OCI-LY7 (cell line): ENCODE results near the gene NOL9. TPM values are rescaled to one million over a fixed set of nuclear protein-coding genes. Genes with fewer than 3 reads are reported as not detected.

Experiments used
- BruUV-seq: library from RNA; stranded (reverse); fragments of 400-500 nt; replicated peaks from 2 replicates; lab custom pipeline; 2021; lab: Mats Ljungman, UMichigan
- CTCF ChIA-PET: fragments of 300-600 bp; sonication (Branson Sonifier 250); formaldehyde crosslinking; loops from one replicate; lab custom pipeline; 2022; ENCODE audit warnings: antibody characterized with exemption; ENCODE audit not compliant: unreplicated experiment; lab: Charles Lee
- POLR2A ChIA-PET: fragments of 300-600 bp; sonication (Branson Sonifier 250); formaldehyde crosslinking; loops from one replicate; lab custom pipeline; 2022; ENCODE audit warnings: antibody characterized with exemption; lab: Charles Lee
- DNase-seq: peaks from one replicate; pipeline ENCODE4 v3.0.0-alpha.2; 2015; ENCODE audit warnings: low spot score
- H2AFZ ChIP-seq: fragments of 200-600 bp; sonication (generic), shearing (Covaris generic); 2 replicates; pipeline ENCODE4 v1.6.1; 2014; ENCODE audit warnings: mild to moderate bottlenecking, antibody characterized with exemption, low read length, moderate library complexity
- H3K27ac ChIP-seq: fragments of 200-600 bp; sonication (generic); 2 replicates; pipeline ENCODE4 v1.5.1; 2014; ENCODE audit warnings: mixed run types, low read depth, mild to moderate bottlenecking, moderate library complexity, low read length, inconsistent platforms; ENCODE audit not compliant: poor library complexity, severe bottlenecking
- H3K36me3 ChIP-seq: fragments of 200-600 bp; sonication (generic); 2 replicates; pipeline ENCODE4 v1.6.1; 2014; ENCODE audit warnings: mild to moderate bottlenecking, antibody characterized with exemption, low read length, moderate library complexity, mixed read lengths; ENCODE audit not compliant: insufficient read depth
- H3K4me1 ChIP-seq: fragments of 200-600 bp; sonication (generic); 2 replicates; pipeline ENCODE4 v1.5.1; 2014; ENCODE audit warnings: mild to moderate bottlenecking, low read length; ENCODE audit not compliant: insufficient read depth, poor library complexity, severe bottlenecking
- H3K4me2 ChIP-seq: fragments of 200-600 bp; sonication (generic); 2 replicates; pipeline ENCODE4 v1.6.1; 2014; ENCODE audit warnings: mild to moderate bottlenecking, low read length
- H3K4me3 ChIP-seq: fragments of 200-600 bp; sonication (generic); 2 replicates; pipeline ENCODE4 v1.5.1; 2014; ENCODE audit warnings: mild to moderate bottlenecking, low read depth, low read length; ENCODE audit not compliant: poor library complexity, severe bottlenecking
- H3K79me2 ChIP-seq: fragments of 200-600 bp; sonication (generic); 2 replicates; pipeline ENCODE4 v1.6.1; 2016; ENCODE audit warnings: low read depth, mild to moderate bottlenecking, low read length, moderate library complexity, mixed read lengths; ENCODE audit not compliant: insufficient read depth
- H3K9me2 ChIP-seq: fragments of 200-600 bp; sonication (generic); 2 replicates; pipeline ENCODE4 v1.6.1; 2016; ENCODE audit warnings: mild to moderate bottlenecking, low read length, mixed read lengths; ENCODE audit not compliant: insufficient read depth
- H3K9me3 ChIP-seq: fragments of 200-600 bp; sonication (generic); 2 replicates; pipeline ENCODE4 v1.6.1; 2014; ENCODE audit warnings: mild to moderate bottlenecking, mixed run types, low read length, mixed read lengths
- H4K20me1 ChIP-seq: fragments of 200-600 bp; sonication (generic); 2 replicates; pipeline ENCODE4 v1.6.1; 2014; ENCODE audit warnings: mild to moderate bottlenecking, antibody characterized with exemption, low read length, moderate library complexity, mixed read lengths; ENCODE audit not compliant: insufficient read depth
- CTCF ChIP-seq: fragments of 200-600 bp; sonication (generic); conservative IDR thresholded peaks from 2 replicates; pipeline ENCODE4 v1.5.1; 2014; ENCODE audit warnings: mild to moderate bottlenecking, antibody characterized with exemption, low read length, moderate library complexity, mixed read lengths
- EZH2phosphoT487 ChIP-seq: fragments of 200-600 bp; sonication (generic); IDR thresholded peaks from 2 replicates; pipeline ENCODE4 v1.6.1; 2018; ENCODE audit warnings: low read depth, borderline replicate concordance, mild to moderate bottlenecking, mixed run types, antibody characterized with exemption, low read length, moderate library complexity, mixed read lengths
- intact Hi-C: fragments of 100-400 bp; cut with micrococcal nuclease; formaldehyde crosslinking; loops from one replicate; pipeline ENCODE4 v1.10.0; 2022; ENCODE audit not compliant: unreplicated experiment
- total RNA-seq, 2 experiments: library from RNA; depleted of rRNA in 1 of 2; stranded (reverse); fragments of >200 nt in 1 of 2; shearing (Covaris generic) in 1 of 2; gene quantifications; 2 replicates each; pipeline ENCODE4 v1.2.3, GENCODE V29; 2014 to 2022

Gene NOL9
- total RNA-seq, 2 experiments from 2014 or later, result 39.1 to 58.8 TPM

GRCh38 chr1:6504887-6505286 is 49.4 kb downstream of the NOL9 start:
- ChIA-PET POLR2A (no interaction called here), CTCF (no interaction called here)
- Histone ChIP-seq H3K4me1 (no peaks in the 10 kb centered on the region), H3K9me2 (no peaks in the 10 kb centered on the region), H4K20me1 (no peaks in the 10 kb centered on the region; the same call in 1 of the 2 replicates), H2AFZ (no peak overlapping the region), H3K27ac (no peak overlapping the region), H3K36me3 (no peaks in the 10 kb centered on the region), H3K4me3 (no peak overlapping the region), H3K79me2 (no peaks in the 10 kb centered on the region), H3K9me3 (no peaks in the 10 kb centered on the region), H3K4me2 (no peak overlapping the region)
- TF ChIP-seq EZH2phosphoT487 (no peak), CTCF (no peak)
- BruUV-seq, result no TSS peak
- intact Hi-C loops, result no loop called here
- no peak for DNase-seq

- H3K4me2 ChIP-seq, result no peak overlapping the region
- no peak for DNase-seq
- H3K36me3 ChIP-seq, result no peaks in the 10 kb centered on the region
- no peak overlapping the region for H2AFZ ChIP-seq
- ChIA-PET CTCF (interaction anchor here (0.6 kb wide), 1 partner anchor 25 kb away, joined by 3 read pairs; no protein-coding TSS in a partner anchor), POLR2A (no interaction called here)
- no peak for TF ChIP-seq CTCF
- no peak for TF ChIP-seq EZH2phosphoT487
- no peak overlapping the region for H3K27ac ChIP-seq
- BruUV-seq, result no TSS peak
- H3K79me2 ChIP-seq, result no peaks in the 10 kb centered on the region
- no peaks in the 10 kb centered on the region; the same call in 1 of the 2 replicates for H4K20me1 ChIP-seq
- no peak overlapping the region for H3K4me3 ChIP-seq
- no peaks in the 10 kb centered on the region for H3K4me1 ChIP-seq
- intact Hi-C loops, result no loop called here
- H3K9me3 ChIP-seq, result no peaks in the 10 kb centered on the region
- no peaks in the 10 kb centered on the region for H3K9me2 ChIP-seq
Measured at GRCh38 chr1:6503884-6504602, 50.3 kb downstream of the NOL9 start.
